ENCODE measurements around the gene VPS16. TPM values are rescaled to one million over a fixed set of nuclear protein-coding genes. Genes with fewer than 3 reads are reported as not detected.

VPS16 gene
- polyA plus RNA-seq, 2 of the 4 experiments (the other 2 are of a cell fraction) = 33.0 to 37.5 TPM

GRCh38 chr20:2858591-2858990, 18.0 kb downstream of the VPS16 start:
- H3K4me2 ChIP-seq = no peak overlapping the region
- TF ChIP-seq EP300 (IDR thresholded peaks at IDR 0.05) (no peak), ZSCAN20 (CRISPR knock-in tag; IDR thresholded peaks at IDR 0.05) (no peak), HEYL (CRISPR knock-in tag; IDR thresholded peaks at IDR 0.05) (no peak), ZC3H11A (IDR thresholded peaks at IDR 0.05) (no peak), CEBPB (IDR thresholded peaks at IDR 0.05) (no peak), E2F6 (IDR thresholded peaks at IDR 0.05; ENCODE audit: borderline replicate concordance, low read depth) (no peak), JUNB (IDR thresholded peaks at IDR 0.05) (no peak), FOXS1 (CRISPR knock-in tag; IDR thresholded peaks at IDR 0.05) (no peak), KDM1A (IDR thresholded peaks at IDR 0.05; ENCODE audit: low read depth) (no peak), CHD2 (IDR thresholded peaks at IDR 0.05; ENCODE audit: low read length, partially characterized antibody) (no peak), HOXA7 (CRISPR knock-in tag; IDR thresholded peaks at IDR 0.05) (no peak), MAFK (IDR thresholded peaks at IDR 0.05; ENCODE audit: partially characterized antibody) (no peak), CBX8 (IDR thresholded peaks at IDR 0.05) (no peak), ELK1 (IDR thresholded peaks at IDR 0.05; ENCODE audit: low read depth, low read length) (no peak), HMGXB4 (CRISPR knock-in tag; IDR thresholded peaks at IDR 0.05; ENCODE audit: borderline replicate concordance) (no peak), CTCF (IDR thresholded peaks at IDR 0.05) (no peak), POLR2A (IDR thresholded peaks at IDR 0.05; ENCODE audit: low read length) (no peak), BHLHE40 (IDR thresholded peaks at IDR 0.05; ENCODE audit: low read depth, low read length) (no peak)
- ChIA-PET CTCF (interaction anchor here (0.8 to 14.2 kb wide), 3 partner anchors 9 to 105 kb away, joined by 3 to 170 read pairs (median 4); no protein-coding TSS in a partner anchor), POLR2A (no interaction called here)
- WGBS (ENCODE audit: missing lambda C conversion rate) = 88% methylated on average over 2 of the region's 2 CpGs
- no peak for FAIRE-seq
- no peaks in the 10 kb centered on the region for H3K4me1 ChIP-seq
- DNase-seq (ENCODE audit: low read depth in 1 of 2, low spot score in 1 of 2) = no peak
- no peak for ATAC-seq
- no peaks in the 10 kb centered on the region for H3K9me3 ChIP-seq
- no peak overlapping the region for H3K27ac ChIP-seq
- no peak overlapping the region for H3K4me3 ChIP-seq

GRCh38 chr20:2859330-2860121, 19.0 kb downstream of the VPS16 start:
- POLR2A ChIA-PET = no interaction called here
- Histone ChIP-seq H3K4me2 (no peak overlapping the region), H3K4me3 (no peak overlapping the region), H3K4me1 (no peaks in the 10 kb centered on the region), H3K27ac (no peak overlapping the region), H3K9me3 (no peaks in the 10 kb centered on the region)
- TF ChIP-seq MYC (IDR thresholded peaks at IDR 0.05; ENCODE audit: borderline replicate concordance, low read length) (no peak), CTCF (IDR thresholded peaks at IDR 0.05) (no peak), EHMT2 (IDR thresholded peaks at IDR 0.05; ENCODE audit: low read depth) (no peak)
- 94% methylated on average over 4 of the region's 4 CpGs for WGBS (ENCODE audit: missing lambda C conversion rate)
- FAIRE-seq = no peak
- DNase-seq (ENCODE audit: low read depth in 1 of 2, low spot score in 1 of 2) = no peak
- CTCF ChIA-PET = interaction anchor here (0.8 to 14.2 kb wide), 4 partner anchors 10 to 106 kb away, joined by 3 to 170 read pairs (median 4); no protein-coding TSS in a partner anchor
- no peak for ATAC-seq

Data from A549 (cell line).